ENCODE results near the gene RAD51B.

Gene RAD51B

DNA sequence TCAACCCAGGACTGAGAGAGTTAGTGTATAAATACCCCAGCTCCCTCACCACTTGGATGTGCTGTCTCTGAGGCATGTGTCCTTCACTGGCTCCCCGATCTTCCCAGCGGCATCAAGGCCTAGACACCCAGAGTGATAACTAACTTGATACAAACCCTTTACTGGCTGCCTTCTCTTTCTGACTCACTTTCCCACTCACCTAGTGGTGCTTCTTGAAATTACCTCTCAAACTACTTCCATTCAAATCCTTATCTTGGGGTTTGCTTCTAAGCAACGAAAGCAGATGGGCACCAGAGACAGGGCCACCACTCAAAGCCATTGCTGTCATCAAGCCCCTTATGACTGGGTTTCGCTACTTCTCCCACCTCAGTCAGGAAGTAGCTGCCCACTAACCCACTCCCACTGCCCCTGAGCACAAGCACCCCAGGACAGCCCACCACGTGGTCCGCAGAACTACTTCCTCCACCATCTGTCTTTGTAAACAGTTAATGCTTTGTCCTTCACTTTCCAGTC, 956.1 kb downstream of the RAD51B start:
- DNase-seq: peak in 1 of 2 experiments; percentile 23

DNA sequence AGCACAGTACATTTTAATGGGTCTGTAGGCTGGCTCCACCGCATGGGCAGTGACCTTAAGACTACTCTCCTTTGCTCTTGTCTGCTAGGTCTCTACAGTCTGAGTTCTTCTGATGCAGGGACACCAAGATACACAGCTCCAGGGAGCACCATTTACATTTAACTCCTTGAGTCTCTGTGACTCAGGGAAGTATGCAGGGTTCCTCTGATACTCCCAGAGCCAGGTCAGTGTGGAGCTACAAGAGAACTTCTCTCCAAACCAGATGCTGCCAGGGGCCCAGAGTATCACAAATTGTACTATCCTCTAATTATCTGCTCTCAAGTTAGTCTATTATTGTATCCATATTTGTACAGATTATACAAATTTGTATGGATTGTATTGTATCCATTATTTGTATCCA, 958.1 kb downstream of the RAD51B start:
- DNase-seq: no peak
